CD4-positive, alpha-beta T cell treated with Interleukin-15 for 1 hour (primary cell): ENCODE results near the gene DNAJC15.
A peak's percentile ranks its signal among the peaks of the same experiment; 100 is the strongest.
"Not testable (repeated sequence)": the region's sequence is repeated elsewhere in the genome, so short reads cannot be mapped to it uniquely, and the experiment has no call there.

Experiments used
- DNase-seq: peaks from one replicate; pipeline ENCODE4 v3.0.0-alpha.2; 2020

DNAJC15 gene

GRCh38 chr13:43005460-43006236 lies 17.7 kb upstream of the DNAJC15 start:
- no peak for DNase-seq

- DNase-seq: no peak
Observed at GRCh38 chr13:43006893-43007631, 16.3 kb upstream of the DNAJC15 start.

GRCh38 chr13:43008596-43008995 lies 14.8 kb upstream of the DNAJC15 start:
- DNase-seq: no peak

- no peak for DNase-seq
Observed at GRCh38 chr13:43009506-43009905, 13.9 kb upstream of the DNAJC15 start.

GRCh38 chr13:43014162-43014561 lies 9.2 kb upstream of the DNAJC15 start:
- DNase-seq: no peak

- no peak for DNase-seq
Observed at GRCh38 chr13:43016226-43016625, 7.2 kb upstream of the DNAJC15 start.

GRCh38 chr13:43019811-43020210 lies 3.6 kb upstream of the DNAJC15 start:
- DNase-seq: no peak

GRCh38 chr13:43020794-43021193 lies 2.6 kb upstream of the DNAJC15 start:
- DNase-seq: no peak

- DNase-seq: no peak
Observed at GRCh38 chr13:43021926-43022670, 1.3 kb upstream of the DNAJC15 start.

- DNase-seq: no peak
Observed at GRCh38 chr13:43022934-43023288, 475 bp upstream of the DNAJC15 start.

GRCh38 chr13:43026262-43026661 lies 2.9 kb downstream of the DNAJC15 start:
- DNase-seq: no peak

GRCh38 chr13:43030548-43030947 lies 7.2 kb downstream of the DNAJC15 start:
- no peak for DNase-seq

GRCh38 chr13:43031881-43032280 lies 8.5 kb downstream of the DNAJC15 start:
- no peak for DNase-seq

GRCh38 chr13:43033038-43033437 lies 9.7 kb downstream of the DNAJC15 start:
- no peak for DNase-seq

GRCh38 chr13:43036351-43037250 lies 13.2 kb downstream of the DNAJC15 start:
- DNase-seq: no peak

- DNase-seq: no peak
Observed at GRCh38 chr13:43039966-43040365, 16.6 kb downstream of the DNAJC15 start.

- not testable (repeated sequence) for DNase-seq
Observed at GRCh38 chr13:43040581-43041368, 17.4 kb downstream of the DNAJC15 start.

- DNase-seq: no peak
Observed at GRCh38 chr13:43041369-43041921, 18.1 kb downstream of the DNAJC15 start.

- no peak for DNase-seq
Observed at GRCh38 chr13:43042410-43042921, 19.1 kb downstream of the DNAJC15 start.

- DNase-seq: no peak
Observed at GRCh38 chr13:43044720-43045301, 21.4 kb downstream of the DNAJC15 start.

- DNase-seq: peak; percentile 77
Observed at GRCh38 chr13:43045302-43045773, 22.0 kb downstream of the DNAJC15 start.
